GM11168 (cell line): Measurements from ENCODE around the gene PRKG2.

ENCODE experiments used
- in situ Hi-C: fragments of 300-500 bp; cut with MboI; formaldehyde crosslinking; loops from one replicate; pipeline ENCODE4 v1.12.0; 2022; ENCODE audit warnings: low sequenced_read_pairs; ENCODE audit not compliant: unreplicated experiment

PRKG2 gene

GRCh38 chr4:81217779-81218178 is 2.8 kb upstream of the PRKG2 start:
- in situ Hi-C loops: no loop called here

DNA sequence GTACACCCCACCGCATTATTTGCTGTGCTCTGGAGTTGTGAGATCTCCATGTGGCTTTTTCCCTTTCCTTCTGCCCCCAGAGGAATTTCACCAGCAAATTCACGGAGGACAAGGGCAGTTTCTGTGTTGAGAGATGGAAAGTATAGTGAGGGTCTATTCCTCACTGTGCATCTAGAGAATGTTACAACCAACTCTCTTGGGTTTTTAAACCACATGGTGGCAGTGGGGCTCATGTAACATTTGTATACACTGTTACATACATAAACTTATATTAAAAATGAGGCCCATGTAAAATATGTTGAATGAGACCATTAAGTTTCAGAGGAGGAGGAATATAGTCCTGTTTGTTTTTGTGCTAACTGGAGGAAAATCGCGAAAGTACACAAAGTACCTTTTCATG is 909 bp upstream of the PRKG2 start:
- in situ Hi-C loops: no loop called here

DNA sequence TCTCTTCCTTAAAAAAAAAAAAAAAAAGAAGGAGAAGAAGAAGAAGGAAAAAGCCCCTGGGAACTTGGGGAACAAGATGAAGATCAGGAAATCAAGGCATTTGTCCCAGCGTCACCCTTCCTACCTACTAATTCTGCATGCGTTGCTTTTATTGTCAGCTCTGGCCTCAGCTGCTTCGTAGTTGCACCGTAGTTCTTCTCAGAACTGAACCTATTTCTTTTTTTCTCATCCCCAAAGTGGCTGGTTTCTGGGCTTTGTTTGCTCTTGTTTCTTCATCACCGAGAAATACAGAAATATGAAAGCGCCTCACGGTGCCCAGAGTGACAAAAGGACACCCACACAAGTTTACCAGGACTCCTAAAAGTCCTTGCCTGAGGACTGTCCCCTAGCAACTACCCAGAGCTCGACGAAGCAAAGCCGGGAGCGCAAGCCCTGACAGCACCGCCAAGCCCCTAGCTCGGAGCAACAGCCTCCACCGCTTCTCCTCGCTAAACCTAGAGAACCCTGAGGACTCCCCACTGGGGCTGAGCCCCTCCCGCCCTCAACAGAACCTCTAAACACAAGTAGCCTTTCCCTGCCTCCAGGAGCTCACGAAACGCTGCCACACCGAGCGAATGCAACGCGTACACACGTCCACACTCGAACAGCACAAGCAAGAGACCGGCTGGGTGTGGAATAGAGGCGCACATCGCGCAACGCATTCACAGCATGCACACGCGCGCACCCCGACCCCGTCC is 710 bp downstream of the PRKG2 start:
- in situ Hi-C loops: no loop called here

- in situ Hi-C loops: no loop called here
Measured at GRCh38 chr4:81213671-81214070, 1.4 kb downstream of the PRKG2 start.

- in situ Hi-C loops: no loop called here
Measured at GRCh38 chr4:81211956-81212355, 3.1 kb downstream of the PRKG2 start.

DNA sequence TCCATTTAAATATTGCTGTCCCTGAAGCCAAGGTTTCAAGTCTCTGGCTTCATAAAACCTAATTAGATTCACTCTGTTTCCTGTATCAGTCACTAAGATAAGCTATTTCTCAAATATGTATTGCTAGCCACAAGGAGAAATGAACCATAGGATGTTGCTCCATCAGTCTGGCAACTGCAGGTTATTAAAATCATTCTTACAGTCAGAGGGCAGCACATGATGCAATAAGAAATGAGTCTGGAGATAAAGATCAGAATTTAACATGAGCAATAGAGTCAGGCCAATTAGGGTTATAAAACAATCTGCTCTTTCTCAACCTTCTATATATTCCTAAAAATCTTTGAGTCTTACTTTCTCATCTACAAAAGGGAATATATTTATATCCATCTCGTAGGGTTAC is 7.2 kb downstream of the PRKG2 start:
- in situ Hi-C loops: no loop called here

GRCh38 chr4:81205302-81205701 is 9.7 kb downstream of the PRKG2 start:
- in situ Hi-C loops: no loop called here

GRCh38 chr4:81204571-81204970 is 10.5 kb downstream of the PRKG2 start:
- in situ Hi-C loops: no loop called here

DNA sequence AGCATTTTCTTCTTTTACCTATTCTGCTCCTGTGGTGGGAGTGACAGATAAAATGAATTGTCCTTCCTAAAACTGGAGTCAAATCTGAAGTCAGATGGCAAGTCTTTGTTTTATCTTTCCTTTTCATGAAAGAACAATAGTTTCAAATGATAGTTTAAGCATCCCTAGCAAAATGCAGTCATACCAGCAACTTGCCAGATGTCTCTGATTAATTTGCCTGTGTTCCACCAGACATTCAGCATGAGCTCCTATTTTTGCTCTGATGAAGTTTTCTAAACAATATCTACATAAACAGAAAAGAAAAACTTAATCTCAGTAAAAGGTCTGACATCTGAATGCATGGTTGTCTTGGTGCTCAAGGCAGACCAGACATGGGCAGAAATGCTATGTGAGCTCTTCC is 15.2 kb downstream of the PRKG2 start:
- in situ Hi-C loops: no loop called here

DNA sequence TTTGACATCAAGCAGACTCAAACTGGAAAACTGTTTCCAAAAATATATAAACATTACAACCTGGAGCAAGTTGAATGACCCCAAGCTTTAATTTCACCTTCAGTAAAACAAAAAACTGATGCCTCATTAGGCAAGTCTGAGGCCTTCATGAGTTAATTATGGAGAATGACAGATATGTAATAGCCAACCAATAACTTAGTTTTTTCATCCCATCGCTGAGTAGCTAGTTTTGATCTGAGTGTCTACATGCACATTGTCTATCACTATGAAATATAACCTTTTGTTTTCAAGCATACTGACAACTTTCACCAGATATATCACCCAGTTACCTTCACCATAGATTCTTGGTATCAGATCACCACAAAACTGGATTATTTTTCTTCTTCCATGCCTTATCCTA is 16.4 kb downstream of the PRKG2 start:
- in situ Hi-C loops: no loop called here

- in situ Hi-C loops: no loop called here
Measured at GRCh38 chr4:81197864-81198524, 17.0 kb downstream of the PRKG2 start.

DNA sequence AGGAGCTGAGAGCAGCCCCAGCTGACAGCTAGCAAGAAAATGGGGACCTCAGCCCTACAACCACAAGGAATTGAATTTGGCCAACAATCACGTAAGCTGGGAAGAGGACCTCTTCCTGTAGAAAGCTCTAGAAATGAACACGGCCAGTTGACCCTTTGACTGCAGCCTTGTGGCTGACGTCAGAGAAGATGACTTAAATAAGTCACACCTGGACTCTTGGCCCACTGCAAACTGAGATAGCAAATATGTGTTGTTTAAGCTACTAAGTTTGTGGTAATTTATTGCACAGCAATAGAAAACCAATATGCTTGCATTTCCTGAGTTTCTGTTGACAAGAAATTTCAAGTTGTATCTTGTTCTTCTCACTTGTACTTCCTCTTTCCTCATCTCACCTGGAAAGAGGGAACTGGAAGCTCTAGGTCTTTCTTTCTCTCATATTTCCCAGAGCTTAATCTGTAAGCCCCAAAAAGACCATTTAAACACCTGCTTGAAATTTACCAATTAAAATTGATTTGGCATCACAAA is 18.8 kb downstream of the PRKG2 start:
- in situ Hi-C loops: no loop called here

DNA sequence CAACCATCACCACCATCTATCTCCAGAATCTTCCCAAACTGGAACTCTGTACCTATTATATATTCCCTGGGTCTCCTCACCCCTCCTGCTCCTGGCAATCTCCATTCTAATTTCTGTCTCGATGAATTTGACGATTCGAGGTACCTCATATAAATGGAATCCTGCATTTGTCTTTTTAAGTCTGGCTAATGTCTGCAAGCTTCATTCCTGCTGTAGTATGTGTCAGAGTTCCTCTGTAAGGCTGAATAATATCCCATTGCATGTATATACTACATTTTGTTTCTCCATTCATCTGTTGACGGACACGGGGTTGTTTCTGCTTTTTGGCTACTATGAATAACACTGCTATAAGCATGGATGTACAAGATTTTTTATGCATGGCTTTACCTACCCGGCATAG is 19.5 kb downstream of the PRKG2 start:
- in situ Hi-C loops: no loop called here

- in situ Hi-C loops: no loop called here
Measured at GRCh38 chr4:81194286-81194685, 20.7 kb downstream of the PRKG2 start.

GRCh38 chr4:81180916-81181315 is 34.1 kb downstream of the PRKG2 start:
- in situ Hi-C loops: no loop called here

- in situ Hi-C loops: no loop called here
Measured at GRCh38 chr4:81179326-81179725, 35.7 kb downstream of the PRKG2 start.

- in situ Hi-C loops: no loop called here
Measured at GRCh38 chr4:81173213-81173612, 41.8 kb downstream of the PRKG2 start.

DNA sequence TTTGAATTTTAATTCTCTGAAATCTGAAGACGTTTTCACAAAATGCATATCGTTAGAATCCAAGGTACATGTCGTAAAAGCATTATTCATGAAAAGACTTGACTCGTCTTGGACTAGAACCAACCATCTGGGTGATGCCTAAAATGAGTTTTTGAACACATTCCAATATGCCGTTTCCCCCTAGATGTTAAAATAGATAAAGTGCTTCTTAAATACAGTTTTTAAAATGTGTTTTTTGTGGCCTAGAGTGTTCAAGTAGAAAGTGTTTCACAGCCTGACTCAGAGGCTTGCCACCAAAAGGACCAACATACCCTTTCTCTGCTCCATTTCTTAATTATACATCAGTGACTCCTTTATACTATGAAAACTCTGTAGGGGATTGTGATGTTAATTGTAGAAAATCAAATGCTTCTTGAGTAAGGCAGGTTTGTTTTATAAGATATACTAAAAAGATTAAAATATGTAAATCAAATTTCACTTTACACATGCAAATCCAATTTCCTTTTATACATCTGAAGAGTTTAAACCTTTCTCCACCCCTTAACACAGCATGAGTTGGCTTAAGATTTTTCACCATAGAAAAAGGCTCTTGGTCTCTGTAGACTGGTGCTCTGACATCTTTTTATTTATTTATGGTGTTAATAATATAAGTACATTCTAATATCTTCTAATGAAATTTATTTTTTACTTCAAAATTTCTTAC is 48.4 kb downstream of the PRKG2 start:
- in situ Hi-C loops: no loop called here

DNA sequence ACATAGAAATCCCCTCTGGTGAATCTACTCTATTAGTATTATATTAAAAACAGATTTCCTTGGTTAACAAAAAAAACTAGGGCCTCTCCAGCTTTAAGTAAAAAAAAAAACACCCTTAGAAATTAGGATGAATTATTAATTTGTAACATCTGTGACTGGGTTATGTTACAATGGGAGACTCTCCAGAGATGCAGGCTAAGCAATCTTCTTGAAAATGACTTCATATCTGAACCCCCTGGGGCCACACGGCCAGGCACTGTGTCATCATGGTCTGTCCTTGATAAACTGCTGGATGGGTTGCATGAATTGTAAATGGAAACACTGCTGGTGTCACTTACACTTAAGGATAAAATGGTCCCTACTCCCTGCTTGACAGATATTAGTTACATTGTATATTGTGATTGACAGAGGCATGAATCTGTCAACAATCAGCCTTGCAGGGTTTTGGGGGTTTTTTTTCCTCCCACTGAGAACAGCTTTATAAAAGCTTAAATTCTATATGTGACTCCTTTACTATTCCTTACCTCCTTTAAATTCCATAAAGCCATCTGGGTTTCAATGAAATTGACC is 49.1 kb downstream of the PRKG2 start:
- in situ Hi-C loops: no loop called here

GRCh38 chr4:81164623-81165416 is 50.2 kb downstream of the PRKG2 start:
- in situ Hi-C loops: no loop called here
